ENCODE results near the gene GLYAT.

GLYAT gene, protein sequence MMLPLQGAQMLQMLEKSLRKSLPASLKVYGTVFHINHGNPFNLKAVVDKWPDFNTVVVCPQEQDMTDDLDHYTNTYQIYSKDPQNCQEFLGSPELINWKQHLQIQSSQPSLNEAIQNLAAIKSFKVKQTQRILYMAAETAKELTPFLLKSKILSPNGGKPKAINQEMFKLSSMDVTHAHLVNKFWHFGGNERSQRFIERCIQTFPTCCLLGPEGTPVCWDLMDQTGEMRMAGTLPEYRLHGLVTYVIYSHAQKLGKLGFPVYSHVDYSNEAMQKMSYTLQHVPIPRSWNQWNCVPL

DNA sequence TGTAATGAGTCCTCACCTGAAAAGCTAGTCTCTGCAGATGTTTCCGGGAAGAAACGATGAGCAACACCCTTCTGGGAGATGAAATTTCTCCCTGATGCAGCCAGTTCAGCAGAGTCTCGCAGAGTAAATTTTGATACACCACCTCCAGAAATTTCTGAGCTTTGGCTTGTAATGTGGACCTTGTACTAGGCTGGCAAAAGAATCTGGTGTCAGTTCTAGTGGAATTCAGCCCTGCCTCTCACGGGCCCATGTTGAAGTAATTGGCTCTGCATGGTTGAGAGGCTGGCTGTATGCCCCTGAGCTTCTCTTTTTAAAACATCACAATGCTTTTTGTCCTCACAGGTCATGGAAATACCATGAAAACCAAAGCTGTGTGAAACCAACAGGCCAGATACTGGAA is at the start of gene GLYAT:
TSS of gene GLYAT (minus strand) at position 125 of the 400 bp plus-strand sequence. CDS start 7,447 bp downstream, outside the sequence.
- no peak for DNase-seq (ENCODE audit: low read depth in 3 of 3)

DNA sequence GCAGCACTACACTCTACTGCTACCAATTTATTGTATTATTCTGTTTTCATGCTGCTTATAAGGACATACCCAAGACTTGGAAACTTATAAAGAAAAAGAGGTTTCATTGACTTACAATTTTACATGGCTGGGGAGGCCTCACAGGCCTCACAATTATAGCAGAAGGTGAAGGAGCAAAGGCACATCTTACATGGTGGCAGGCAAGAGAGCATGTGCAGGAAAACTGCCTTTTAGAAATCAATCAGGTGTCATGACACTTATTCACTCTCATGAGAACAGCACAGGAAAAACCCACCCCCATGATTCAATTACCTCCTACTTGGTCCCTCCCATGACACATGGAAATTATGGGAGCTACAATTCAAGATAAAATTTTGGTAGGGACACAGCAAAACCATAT is 49.6 kb upstream of the GLYAT start:
- no peak for DNase-seq (ENCODE audit: low read depth in 3 of 3)

DNA sequence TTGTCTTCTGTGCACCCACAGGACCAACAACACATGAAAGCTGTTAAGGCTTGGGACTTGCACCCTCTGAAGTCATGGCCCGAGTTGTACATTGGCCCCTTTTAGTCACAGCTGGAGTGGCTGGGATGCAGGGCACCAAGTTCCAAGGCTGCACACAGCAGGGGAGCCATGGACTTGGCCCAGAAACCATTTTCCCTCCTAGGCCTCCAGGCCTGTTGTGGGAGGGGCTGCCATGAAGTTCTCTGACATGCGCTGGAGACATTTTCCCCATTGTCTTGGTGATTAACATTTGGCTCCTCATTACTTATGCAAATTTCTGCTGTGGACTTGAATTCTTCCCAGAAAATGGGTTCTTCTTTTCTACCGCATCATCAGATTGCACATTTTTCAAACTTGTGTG is 48.8 kb upstream of the GLYAT start:
- DNase-seq (ENCODE audit: low read depth in 3 of 3): no peak

GRCh38 chr11:58776891-58777710 is 45.4 kb upstream of the GLYAT start:
- DNase-seq (ENCODE audit: low read depth in 3 of 3): no peak

- DNase-seq (ENCODE audit: low read depth in 3 of 3): no peak
Measured at GRCh38 chr11:58775066-58775708, 43.4 kb upstream of the GLYAT start.

DNA sequence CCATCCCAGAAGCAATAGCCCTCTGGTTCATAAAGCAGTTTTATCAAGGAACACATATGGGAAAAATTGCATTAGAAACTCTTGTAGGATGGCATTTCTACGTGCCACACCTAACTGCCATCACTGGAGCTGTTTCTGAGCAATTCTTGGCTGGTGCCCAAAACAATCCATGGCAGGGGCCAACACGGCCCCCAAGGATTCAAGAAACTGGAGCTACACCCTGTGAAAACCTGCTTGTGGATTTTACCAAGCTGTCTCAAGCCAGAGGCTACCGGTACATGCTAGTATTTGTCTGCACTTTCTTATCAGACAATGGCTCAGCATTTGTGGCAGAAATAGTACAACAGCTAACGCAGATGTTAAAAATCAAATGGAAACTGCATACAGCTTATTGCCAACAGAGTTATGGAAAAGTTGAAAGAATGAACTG is 42.4 kb upstream of the GLYAT start:
- no peak for DNase-seq (ENCODE audit: low read depth in 3 of 3)

GRCh38 chr11:58773337-58773736 is 41.6 kb upstream of the GLYAT start:
- DNase-seq (ENCODE audit: low read depth in 3 of 3): no peak

DNA sequence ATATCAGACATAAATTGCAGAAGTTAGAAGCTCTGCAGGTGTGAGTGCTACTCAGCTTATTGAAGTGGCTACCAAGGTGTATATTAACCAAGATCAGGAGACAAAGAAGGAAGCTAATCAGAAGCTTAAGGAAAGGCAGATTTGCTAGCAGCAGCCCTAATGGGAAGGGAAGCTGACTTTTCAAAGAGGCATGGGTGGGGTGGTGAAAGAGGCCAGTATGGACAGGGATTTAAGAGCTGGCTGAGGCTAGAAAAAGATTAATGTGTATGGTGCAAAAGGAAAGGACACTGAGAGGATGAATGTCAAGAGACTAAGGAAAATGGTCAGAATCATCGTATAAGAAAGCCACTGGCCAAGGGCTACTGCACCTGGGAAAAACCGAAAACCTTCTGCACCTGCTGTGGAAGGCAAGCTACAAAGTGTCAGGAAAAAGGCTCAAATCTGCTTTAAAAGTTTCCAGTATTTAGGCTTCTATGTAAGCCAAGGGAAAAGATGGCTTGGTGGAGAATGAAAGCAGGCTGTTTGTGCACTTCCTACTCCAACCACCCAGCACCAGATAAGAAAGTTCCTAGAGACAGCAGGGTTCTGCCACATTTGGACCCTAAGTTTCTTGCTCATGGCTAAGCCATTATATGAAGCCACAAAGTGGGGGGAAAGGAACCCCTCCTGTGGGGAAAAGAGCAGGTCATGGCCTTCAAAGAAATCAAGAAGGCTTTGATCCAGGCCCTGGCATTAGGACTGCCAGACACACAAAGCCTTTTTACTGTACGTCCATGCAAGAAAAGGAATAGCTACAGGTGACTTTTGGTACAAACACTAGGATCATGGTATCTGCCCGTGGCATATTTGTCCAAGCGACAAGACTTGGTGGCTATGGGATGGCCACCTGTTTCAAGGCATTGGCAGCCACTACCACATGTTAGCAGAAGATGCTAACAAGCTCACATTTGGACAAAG is 40.9 kb upstream of the GLYAT start:
- no peak for DNase-seq (ENCODE audit: low read depth in 3 of 3)

- no peak for DNase-seq (ENCODE audit: low read depth in 3 of 3)
Measured at GRCh38 chr11:58771458-58771855, 39.7 kb upstream of the GLYAT start.

GRCh38 chr11:58770627-58771457 is 39.1 kb upstream of the GLYAT start:
- no peak for DNase-seq (ENCODE audit: low read depth in 3 of 3)

DNA sequence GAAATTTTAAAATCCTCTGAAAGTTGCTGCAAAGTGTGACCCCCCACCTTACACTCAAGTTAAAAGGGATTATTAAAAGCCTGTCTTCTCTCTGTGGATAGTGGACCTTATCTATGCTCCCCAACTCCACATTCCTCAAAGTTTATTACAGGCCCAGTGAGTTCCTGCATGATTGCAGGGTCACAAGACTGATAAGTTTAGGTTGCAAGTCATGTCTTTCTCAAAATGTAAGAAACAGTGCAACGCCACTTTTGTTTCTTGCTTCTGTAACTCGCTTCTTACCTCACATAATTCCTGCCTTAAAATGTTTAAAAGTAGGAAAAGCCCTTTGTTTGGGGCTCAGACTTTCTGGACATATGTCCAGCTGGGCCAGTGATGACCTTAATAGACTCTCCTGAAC is 38.4 kb upstream of the GLYAT start:
- DNase-seq (ENCODE audit: low read depth in 3 of 3): no peak

DNA sequence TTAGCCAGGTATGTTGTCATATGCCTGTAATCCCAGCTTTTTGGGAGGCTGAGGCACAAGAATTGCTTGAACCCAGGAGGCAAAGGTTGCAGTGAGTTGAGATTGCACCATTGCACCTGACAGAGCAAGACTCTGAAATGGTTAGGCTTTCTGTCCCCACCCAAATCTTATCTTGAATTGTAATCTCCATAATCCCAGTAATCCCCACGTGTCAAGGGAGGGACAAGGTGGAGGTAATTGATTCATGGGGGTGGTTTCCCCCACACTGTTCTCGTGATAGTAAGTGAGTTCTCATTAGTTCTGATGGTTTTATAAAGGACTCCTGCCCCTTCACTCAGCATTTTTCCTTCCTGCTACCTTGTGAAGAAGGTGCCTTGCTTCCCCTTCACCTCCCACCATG is 37.6 kb upstream of the GLYAT start:
- no peak for DNase-seq (ENCODE audit: low read depth in 3 of 3)

DNA sequence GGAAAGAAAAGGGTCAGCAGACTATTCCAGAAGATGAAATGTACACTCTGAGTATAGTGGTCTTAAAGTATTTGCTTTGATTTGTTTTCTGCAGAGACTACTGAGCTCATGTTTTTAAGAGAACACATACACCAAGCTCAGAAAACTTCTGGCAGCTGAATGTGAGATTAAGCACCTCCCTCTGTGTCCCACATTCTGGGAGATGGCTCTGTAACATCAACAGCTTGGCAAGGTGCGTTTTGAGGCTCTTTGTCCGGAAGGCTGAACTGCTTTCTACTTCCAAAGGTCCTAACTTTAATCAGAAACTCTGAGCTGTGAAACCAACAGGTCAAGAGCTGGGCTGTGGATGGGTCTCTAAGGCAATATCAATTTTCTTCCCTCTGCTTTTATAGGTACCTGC is 36.4 kb upstream of the GLYAT start:
- DNase-seq (ENCODE audit: low read depth in 3 of 3): no peak

DNA sequence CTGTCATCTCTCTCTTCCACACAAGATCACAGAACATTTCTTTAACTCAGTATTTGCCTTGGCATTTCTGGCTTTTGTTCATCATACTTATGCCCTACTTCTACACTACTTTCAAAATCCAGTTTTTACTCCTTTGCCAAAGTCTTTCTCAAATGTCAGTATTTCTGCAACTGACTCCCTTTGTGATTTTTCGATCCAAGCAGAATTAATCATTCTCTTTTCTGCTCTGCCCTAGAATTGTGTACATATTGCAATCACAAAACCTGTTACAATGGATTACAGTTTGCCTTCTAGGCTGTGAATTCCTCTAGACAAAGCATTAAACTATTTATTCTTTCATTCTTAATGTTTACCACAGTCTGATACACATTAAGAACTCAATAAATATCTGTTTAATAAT is 33.3 kb upstream of the GLYAT start:
- no peak for DNase-seq (ENCODE audit: low read depth in 3 of 3)

GRCh38 chr11:58763120-58763490 is 31.4 kb upstream of the GLYAT start:
- no peak for DNase-seq (ENCODE audit: low read depth in 3 of 3)

DNA sequence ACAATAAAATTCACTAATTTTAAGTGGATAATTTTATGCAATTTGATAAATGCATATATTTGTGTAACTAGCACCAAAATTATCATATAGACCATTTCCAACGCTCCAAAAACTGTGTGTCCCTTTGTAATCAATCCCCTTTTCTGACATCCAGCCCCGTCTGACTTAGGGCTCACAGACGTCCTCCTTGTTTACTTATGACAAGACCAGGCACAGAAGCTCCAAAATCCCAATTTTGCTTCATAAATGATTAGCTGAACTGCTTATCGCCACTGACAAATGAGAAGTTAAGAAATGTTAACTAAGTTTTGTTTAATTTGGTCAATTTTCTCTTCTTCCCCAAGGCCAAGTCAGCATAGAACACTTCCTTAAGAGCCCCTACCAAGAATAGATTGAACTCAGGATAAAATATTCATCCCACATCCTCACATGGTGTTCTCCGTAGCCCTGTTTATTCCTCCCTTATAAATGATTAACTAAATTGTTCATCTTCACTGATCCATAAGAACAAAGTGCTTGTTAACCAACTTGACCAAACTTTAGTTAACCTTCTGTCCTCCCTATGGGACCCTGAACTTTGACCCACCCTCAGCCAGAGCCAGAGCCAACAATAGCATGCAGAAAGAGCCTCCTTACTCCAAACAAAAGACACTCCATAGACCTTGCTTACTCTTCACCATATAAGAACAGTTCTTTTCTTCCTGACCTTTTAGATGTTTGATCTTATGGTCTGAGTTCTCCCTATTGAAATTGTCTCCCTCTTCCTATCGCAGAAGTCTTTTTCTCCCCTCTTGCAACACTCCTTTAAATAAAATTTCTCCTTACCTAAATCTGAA is 30.8 kb upstream of the GLYAT start:
- DNase-seq (ENCODE audit: low read depth in 3 of 3): no peak

- DNase-seq (ENCODE audit: low read depth in 3 of 3): no peak
Measured at GRCh38 chr11:58757439-58757838, 25.7 kb upstream of the GLYAT start.

DNA sequence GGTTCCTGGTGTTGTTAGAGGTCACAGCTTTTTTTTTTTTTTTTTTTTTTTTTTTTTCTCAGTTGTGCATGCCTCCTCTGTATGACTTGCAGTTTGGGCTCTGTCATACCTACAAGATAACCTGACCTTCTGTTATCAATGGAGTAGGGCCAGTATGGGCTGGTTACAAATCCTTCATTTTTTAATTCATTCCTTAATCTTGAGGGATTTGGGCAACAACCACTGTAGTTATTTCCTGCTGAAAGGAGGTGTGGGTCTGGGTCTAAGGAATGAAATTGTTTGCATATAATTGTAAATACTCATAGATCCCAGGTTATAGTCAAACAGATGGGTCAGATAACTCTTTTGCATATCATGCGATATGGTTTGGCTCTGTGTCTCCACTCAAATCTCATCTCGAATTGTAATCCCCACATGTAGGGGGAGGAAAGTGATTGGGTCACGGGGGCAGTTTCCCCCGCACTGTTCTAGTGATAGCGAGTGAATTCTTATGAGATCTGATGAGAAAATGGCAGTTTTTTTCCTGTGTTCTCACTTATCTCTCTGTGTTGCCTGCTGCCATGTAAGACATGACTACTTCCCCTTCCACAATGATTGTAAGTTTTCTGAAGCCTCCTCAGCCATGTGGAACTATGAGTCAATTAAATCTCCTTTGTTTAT is 14.1 kb upstream of the GLYAT start:
- no peak for DNase-seq (ENCODE audit: low read depth in 3 of 3)

DNA sequence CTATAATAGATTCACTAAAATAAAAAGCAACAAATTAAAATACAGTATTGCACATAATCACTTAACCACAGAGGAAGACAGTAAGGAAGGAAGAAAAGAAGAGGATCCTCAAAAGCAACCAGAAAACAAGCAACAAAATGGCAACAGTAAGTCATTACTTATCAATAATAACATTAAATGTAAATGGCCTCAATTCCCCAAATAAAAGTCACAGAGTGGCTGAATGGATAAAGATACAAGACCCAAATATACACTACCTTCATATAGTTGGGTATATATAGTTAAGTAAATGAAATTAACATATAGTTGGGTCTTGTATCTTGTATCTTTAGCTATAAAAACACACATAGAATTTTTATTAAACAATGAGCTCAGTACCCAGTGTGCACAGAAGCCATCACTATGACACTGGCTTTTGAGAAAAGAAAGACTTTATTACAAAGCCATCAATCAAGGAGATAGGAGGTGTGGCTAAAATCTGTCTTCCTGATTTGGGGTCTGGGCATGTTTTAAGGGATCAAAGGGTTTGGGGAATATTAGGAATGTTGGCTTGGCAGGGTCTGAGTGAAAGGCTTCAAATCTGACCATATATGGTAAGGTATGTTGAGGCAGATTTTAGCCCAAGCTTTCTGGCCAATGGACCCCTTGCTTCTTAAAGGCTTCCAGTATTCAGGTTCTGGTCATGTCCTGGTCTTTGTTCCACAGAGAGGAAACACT is 13.4 kb upstream of the GLYAT start:
- no peak for DNase-seq (ENCODE audit: low read depth in 3 of 3)
